Adipocyte (in vitro differentiated cells): Measurements from ENCODE around the gene MAML3.

ENCODE experiments used
- DNase-seq: peaks from one replicate; pipeline ENCODE4 v3.0.0-alpha.2; 2015; ENCODE audit warnings: low read depth
- H3K27me3 ChIP-seq: replicated peaks from 2 replicates; pipeline ENCODE4 v1.7.0; 2013; ENCODE audit warnings: mild to moderate bottlenecking, low read length, moderate library complexity; ENCODE audit not compliant: control insufficient read depth, insufficient read depth
- H3K36me3 ChIP-seq: 2 replicates; pipeline ENCODE4 v1.7.0; 2013; ENCODE audit warnings: low read length, mild to moderate bottlenecking, moderate library complexity; ENCODE audit not compliant: control insufficient read depth, insufficient read depth, severe bottlenecking
- H3K4me1 ChIP-seq: 2 replicates; pipeline ENCODE4 v1.7.0; 2013; ENCODE audit warnings: mild to moderate bottlenecking, low read length, moderate library complexity; ENCODE audit not compliant: control insufficient read depth, insufficient read depth
- H3K4me3 ChIP-seq: 2 replicates; pipeline ENCODE4 v1.7.0; 2013; ENCODE audit warnings: mild to moderate bottlenecking, low read length, moderate library complexity
- H3K9ac ChIP-seq: 2 replicates; pipeline ENCODE4 v1.7.0; 2013; ENCODE audit warnings: mild to moderate bottlenecking, low read length, moderate library complexity
- H3K9me3 ChIP-seq: 2 replicates; pipeline ENCODE4 v1.7.0; 2013; ENCODE audit warnings: mild to moderate bottlenecking, low read length, moderate library complexity; ENCODE audit not compliant: control insufficient read depth

The MAML3 gene

GRCh38 chr4:140154572-140154891 is 548 bp upstream of the MAML3 start:
- H3K27me3 ChIP-seq, result no peaks in the 10 kb centered on the region
- no peaks in the 10 kb centered on the region for H3K36me3 ChIP-seq
- DNase-seq, result no peak
- H3K4me1 ChIP-seq, result peaks cover 8% of the 10 kb centered on the region
- H3K9ac ChIP-seq, result peak overlapping the region; percentile 94
- H3K9me3 ChIP-seq, result no peaks in the 10 kb centered on the region
- peak overlapping the region; percentile 96 for H3K4me3 ChIP-seq

GRCh38 chr4:140153419-140153717 is 616 bp downstream of the MAML3 start:
- no peak for DNase-seq
- peak overlapping the region; percentile 94 for H3K9ac ChIP-seq
- H3K36me3 ChIP-seq, result no peaks in the 10 kb centered on the region
- H3K4me1 ChIP-seq, result peaks cover 8% of the 10 kb centered on the region
- peak overlapping the region; percentile 96 for H3K4me3 ChIP-seq
- H3K27me3 ChIP-seq, result no peaks in the 10 kb centered on the region
- H3K9me3 ChIP-seq, result no peaks in the 10 kb centered on the region

GRCh38 chr4:140152751-140153418 is 1.1 kb downstream of the MAML3 start:
- no peaks in the 10 kb centered on the region for H3K9me3 ChIP-seq
- peak; percentile 75 for DNase-seq
- H3K36me3 ChIP-seq, result no peaks in the 10 kb centered on the region
- peak overlapping the region; percentile 94 for H3K9ac ChIP-seq
- no peaks in the 10 kb centered on the region for H3K27me3 ChIP-seq
- H3K4me3 ChIP-seq, result peak overlapping the region; percentile 96
- H3K4me1 ChIP-seq, result peaks cover 11% of the 10 kb centered on the region

GRCh38 chr4:140152013-140152703 is 1.8 kb downstream of the MAML3 start:
- H3K4me1 ChIP-seq, result peaks cover 12% of the 10 kb centered on the region
- H3K27me3 ChIP-seq, result no peaks in the 10 kb centered on the region
- peak overlapping the region; percentile 96 for H3K4me3 ChIP-seq
- H3K9me3 ChIP-seq, result no peaks in the 10 kb centered on the region
- DNase-seq, result peak; percentile 78
- no peaks in the 10 kb centered on the region for H3K36me3 ChIP-seq
- H3K9ac ChIP-seq, result peak overlapping the region; percentile 94

- Histone ChIP-seq H3K4me3 (peak overlapping the region; percentile 96), H3K9ac (peak overlapping the region; percentile 94), H3K9me3 (no peaks in the 10 kb centered on the region), H3K27me3 (no peaks in the 10 kb centered on the region), H3K36me3 (no peaks in the 10 kb centered on the region), H3K4me1 (peaks cover 12% of the 10 kb centered on the region)
- peak; percentile 77 for DNase-seq
These were observed 2.3 kb downstream of the MAML3 start for GRCh38 chr4:140151699-140152012.

GRCh38 chr4:140150886-140151698 is 2.9 kb downstream of the MAML3 start:
- H3K27me3 ChIP-seq, result no peaks in the 10 kb centered on the region
- peaks cover 12% of the 10 kb centered on the region for H3K4me1 ChIP-seq
- H3K36me3 ChIP-seq, result no peaks in the 10 kb centered on the region
- peak overlapping the region; percentile 94 for H3K9ac ChIP-seq
- DNase-seq, result peak; percentile 95
- H3K4me3 ChIP-seq, result peak overlapping the region; percentile 96
- no peaks in the 10 kb centered on the region for H3K9me3 ChIP-seq

GRCh38 chr4:140150636-140150885 is 3.4 kb downstream of the MAML3 start:
- H3K27me3 ChIP-seq, result no peaks in the 10 kb centered on the region
- H3K36me3 ChIP-seq, result no peaks in the 10 kb centered on the region
- H3K9ac ChIP-seq, result peak overlapping the region; percentile 94
- no peak for DNase-seq
- peaks cover 12% of the 10 kb centered on the region for H3K4me1 ChIP-seq
- H3K9me3 ChIP-seq, result no peaks in the 10 kb centered on the region
- H3K4me3 ChIP-seq, result peak overlapping the region; percentile 96

GRCh38 chr4:140149846-140150635 is 3.9 kb downstream of the MAML3 start:
- Histone ChIP-seq H3K9ac (peak overlapping the region; percentile 94), H3K27me3 (no peaks in the 10 kb centered on the region), H3K9me3 (no peaks in the 10 kb centered on the region), H3K36me3 (no peaks in the 10 kb centered on the region), H3K4me3 (peak overlapping the region; percentile 96), H3K4me1 (peaks cover 12% of the 10 kb centered on the region)
- peak; percentile 76 for DNase-seq

GRCh38 chr4:140144050-140144449 is 9.9 kb downstream of the MAML3 start:
- Histone ChIP-seq H3K36me3 (no peaks in the 10 kb centered on the region), H3K4me1 (peaks cover 4% of the 10 kb centered on the region), H3K9ac (no peak overlapping the region), H3K27me3 (no peaks in the 10 kb centered on the region), H3K9me3 (no peaks in the 10 kb centered on the region), H3K4me3 (no peak overlapping the region)
- DNase-seq, result no peak

GRCh38 chr4:140141210-140141835 is 12.7 kb downstream of the MAML3 start:
- Histone ChIP-seq H3K27me3 (no peaks in the 10 kb centered on the region), H3K36me3 (no peaks in the 10 kb centered on the region), H3K9me3 (no peaks in the 10 kb centered on the region), H3K4me1 (peaks cover 9% of the 10 kb centered on the region), H3K4me3 (no peak overlapping the region), H3K9ac (no peak overlapping the region)
- no peak for DNase-seq

GRCh38 chr4:140140566-140140965 is 13.4 kb downstream of the MAML3 start:
- DNase-seq, result no peak
- no peaks in the 10 kb centered on the region for H3K27me3 ChIP-seq
- H3K36me3 ChIP-seq, result no peaks in the 10 kb centered on the region
- H3K9me3 ChIP-seq, result no peaks in the 10 kb centered on the region
- no peak overlapping the region for H3K4me3 ChIP-seq
- peaks cover 16% of the 10 kb centered on the region for H3K4me1 ChIP-seq
- H3K9ac ChIP-seq, result no peak overlapping the region
